ENCODE measurements around the gene TACC2.
A peak's percentile ranks its signal among the peaks of the same experiment; 100 is the strongest.

TACC2 gene

GRCh38 chr10:122264931-122265330 is 276.0 kb downstream of the TACC2 start:
- no peak for DNase-seq

DNA sequence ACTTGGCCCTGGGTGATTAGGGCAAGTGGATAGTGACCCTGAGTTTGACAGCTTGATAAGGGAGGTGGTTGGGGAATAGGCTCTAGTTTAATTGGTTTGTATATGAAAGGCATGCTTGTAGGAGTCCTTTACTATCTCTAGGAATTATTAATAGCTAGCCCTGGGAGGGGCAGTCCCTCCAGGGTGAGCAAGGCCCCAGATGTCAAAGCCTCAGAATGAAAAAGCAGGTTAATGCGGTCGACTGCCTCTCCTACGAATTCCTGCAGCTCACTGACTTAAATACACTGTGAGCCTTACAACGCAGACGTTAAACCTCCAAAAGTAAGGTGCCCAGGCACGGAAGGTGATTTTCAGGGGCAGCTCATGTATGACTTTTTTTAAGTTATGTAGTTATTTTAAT is 276.9 kb downstream of the TACC2 start:
- DNase-seq, result no peak

- DNase-seq, result peak in 24 of 56 donors; percentile 4 to 53 (median 18)
These were observed 279.1 kb downstream of the TACC2 start for GRCh38 chr10:122267849-122268737.

- DNase-seq, result no peak
These were observed 280.2 kb downstream of the TACC2 start for GRCh38 chr10:122269059-122269687.

DNA sequence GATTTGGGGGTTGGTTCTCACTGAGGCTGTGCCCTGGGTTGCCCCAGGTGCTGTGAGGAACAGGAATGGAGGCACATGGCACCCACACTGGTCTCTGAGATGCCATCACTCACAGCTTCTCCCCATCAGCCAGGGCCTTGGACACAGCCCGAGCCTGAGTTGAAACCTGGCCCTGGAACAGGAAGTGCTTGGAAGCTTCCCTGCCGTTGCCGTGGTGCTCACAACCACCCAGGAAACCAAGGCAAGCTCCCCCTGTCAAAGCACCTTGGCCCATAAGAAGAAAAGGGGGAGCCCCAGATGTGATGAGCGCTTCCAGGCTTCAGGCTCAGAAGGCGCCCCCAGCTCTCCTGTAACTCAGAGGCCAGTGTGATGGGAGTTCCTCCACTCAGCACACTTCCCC is 282.1 kb downstream of the TACC2 start, which contains the start of gene BTBD16:
Gene BTBD16 (plus strand): TSS at position 221 of the 400 bp plus-strand sequence. CDS start 3,786 bp downstream, outside the sequence.
- DNase-seq, result peak in 3 of 56 donors; percentile 8 to 22 (median 19)

- no peak for DNase-seq
These were observed 285.1 kb downstream of the TACC2 start for GRCh38 chr10:122273966-122274545.

- DNase-seq, result no peak
These were observed 287.7 kb downstream of the TACC2 start for GRCh38 chr10:122276611-122277208.

- DNase-seq, result no peak
These were observed 288.7 kb downstream of the TACC2 start for GRCh38 chr10:122277526-122278136.

DNA sequence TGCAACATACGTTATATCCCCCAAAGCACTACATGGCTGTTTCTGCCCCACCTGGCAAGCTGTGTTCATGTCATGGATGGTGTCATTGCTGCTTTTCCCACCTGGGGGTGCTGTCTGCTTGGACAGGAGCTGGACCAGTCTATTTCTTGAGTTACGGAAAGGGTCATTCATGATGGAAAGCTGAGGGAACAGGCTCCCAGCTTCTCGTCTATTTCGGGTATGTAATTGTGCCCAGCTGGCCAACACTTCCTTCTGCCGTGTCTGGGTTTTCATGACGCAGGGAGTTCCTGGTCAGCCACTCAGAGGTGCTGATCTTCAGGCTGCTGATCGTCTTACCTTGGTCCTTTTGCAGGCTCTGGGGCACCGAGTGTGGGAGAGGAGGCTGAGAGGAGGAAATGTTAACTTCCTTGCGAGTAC is 290.8 kb downstream of the TACC2 start:
- DNase-seq, result peak in 32 of 56 donors; percentile 11 to 78 (median 38)

GRCh38 chr10:122280156-122280555 is 291.2 kb downstream of the TACC2 start:
- DNase-seq, result no peak

DNA sequence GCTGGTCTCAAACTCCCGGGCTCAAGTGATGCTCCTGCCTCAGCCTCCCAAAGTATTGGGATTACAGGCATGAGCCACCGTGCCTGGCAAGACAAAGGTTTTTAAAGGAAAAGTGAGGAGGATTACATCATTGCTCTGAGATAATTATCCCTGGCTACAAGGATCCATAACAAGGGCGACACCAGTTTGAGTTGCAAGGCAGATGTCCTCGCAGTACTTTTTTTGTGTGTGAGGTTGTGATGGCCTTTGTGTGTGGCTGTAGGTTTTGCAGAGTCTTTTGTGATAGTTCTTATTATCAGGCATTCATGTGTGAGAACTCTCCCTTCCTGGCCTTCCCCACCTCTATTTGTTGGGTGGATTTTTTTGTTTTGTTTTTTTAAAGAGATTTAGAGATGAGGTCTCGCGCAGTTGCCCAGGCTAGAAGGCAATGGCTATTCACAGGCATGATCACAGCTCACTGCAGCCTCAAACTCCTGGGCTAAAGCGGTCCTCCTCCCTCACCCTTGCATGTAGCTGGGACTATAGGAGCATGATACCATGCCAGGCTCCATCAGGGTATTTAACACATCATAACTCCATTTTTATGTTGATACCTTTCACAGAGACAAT is 292.2 kb downstream of the TACC2 start:
- DNase-seq, result no peak

GRCh38 chr10:122281751-122282150 is 292.8 kb downstream of the TACC2 start:
- no peak for DNase-seq

- DNase-seq, result no peak
These were observed 293.3 kb downstream of the TACC2 start for GRCh38 chr10:122282253-122282671.

- DNase-seq, result no peak
These were observed 293.9 kb downstream of the TACC2 start for GRCh38 chr10:122282909-122283308.

DNA sequence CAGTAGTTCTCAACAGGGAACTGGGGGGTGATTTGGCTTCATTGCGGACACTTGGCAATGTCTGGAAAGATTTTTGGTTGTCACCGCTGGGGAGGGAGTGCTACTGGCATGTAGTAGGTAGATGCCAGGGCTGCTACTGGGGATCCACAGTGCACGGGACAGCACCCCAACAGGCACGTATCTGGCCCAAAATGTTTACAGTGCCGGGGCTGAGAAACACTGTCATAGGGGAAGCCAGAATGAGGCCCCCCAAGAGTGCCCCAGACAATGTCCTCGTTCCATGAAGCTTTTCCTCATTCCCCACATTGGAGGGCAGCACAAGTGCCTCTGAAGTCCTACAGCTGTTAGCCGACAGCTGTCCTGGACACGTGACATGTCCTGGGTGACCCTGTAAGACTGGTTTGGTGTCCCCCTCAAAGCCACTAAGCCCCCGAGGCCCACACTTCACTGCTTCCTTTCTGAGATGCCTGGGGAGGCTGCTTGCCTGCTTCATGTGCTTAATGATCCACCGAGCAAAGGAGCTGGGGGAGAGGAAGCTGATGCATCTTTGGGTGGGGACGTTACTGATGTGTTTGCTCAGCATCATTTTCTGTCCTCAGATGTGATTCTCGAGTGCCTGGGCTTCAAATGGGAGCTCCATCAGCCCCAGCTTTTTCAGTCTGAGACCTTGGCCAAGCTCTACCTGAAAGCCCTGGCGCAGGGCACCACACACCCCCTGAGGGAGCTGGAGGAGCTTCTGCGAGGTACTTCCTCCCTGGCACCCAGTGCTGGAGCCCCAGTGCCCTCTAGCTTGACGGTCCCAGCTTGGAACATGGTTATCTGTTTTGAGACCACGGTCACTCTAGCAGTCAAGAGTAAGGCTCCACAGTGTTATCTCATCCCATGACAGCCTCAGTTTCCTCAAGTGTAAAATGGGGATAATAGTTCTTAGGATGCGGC is 296.8 kb downstream of the TACC2 start:
- no peak for DNase-seq

- DNase-seq, result peak in 36 of 56 donors; percentile 3 to 83 (median 52)
These were observed 297.9 kb downstream of the TACC2 start for GRCh38 chr10:122286867-122287266.

DNA sequence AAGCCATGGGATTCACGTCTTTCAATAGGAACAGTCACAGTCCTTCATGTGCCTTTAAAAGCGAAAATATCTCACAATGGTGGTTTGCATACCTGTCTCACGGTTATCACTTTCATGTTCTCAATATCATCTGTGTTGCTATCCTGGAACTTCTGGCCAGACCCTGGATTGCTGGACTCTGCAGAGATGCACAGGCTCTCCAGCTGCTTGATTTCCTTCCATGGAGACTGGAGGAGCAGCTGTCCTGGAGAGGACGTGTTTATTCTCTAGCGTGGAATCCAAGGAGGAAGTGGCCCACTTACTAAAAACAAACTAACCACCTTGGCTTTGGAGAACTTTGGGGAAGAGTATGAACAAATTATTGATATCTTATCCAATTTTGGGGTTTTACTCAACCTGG is 298.6 kb downstream of the TACC2 start:
- DNase-seq, result no peak

GRCh38 chr10:122288262-122288661 is 299.3 kb downstream of the TACC2 start:
- DNase-seq, result no peak

GRCh38 chr10:122288917-122289316 is 300.0 kb downstream of the TACC2 start:
- DNase-seq, result no peak

- no peak for DNase-seq
These were observed 301.4 kb downstream of the TACC2 start for GRCh38 chr10:122290334-122290733.
